Activated naive CD8-positive, alpha-beta T cell treated with anti-CD3 and anti-CD28 coated beads, Interleukin-2, amount 10 ng/mL, durations not matched to agents 7 days and 5 days (primary cell): Measurements from ENCODE around the gene RFX2. TPM values are rescaled to one million over a fixed set of nuclear protein-coding genes. Genes with fewer than 3 reads are reported as not detected.
"Not testable (repeated sequence)": the region's sequence is repeated elsewhere in the genome, so short reads cannot be mapped to it uniquely, and the experiment has no call there.

Experiments used
- ATAC-seq: fragments of 150-1000 bp; cut with Tn5 transposase; one replicate; pipeline ENCODE4 v1.10.0; 2021; ENCODE audit warnings: low read depth, moderate library complexity
- POLR2A ChIA-PET: fragments of 350-600 bp; sonication (Branson Sonifier 250); formaldehyde crosslinking; loops from one replicate; lab custom pipeline; 2021; ENCODE audit warnings: antibody characterized with exemption; lab: Charles Lee
- DNase-seq: peaks from one replicate; pipeline ENCODE4 v3.0.0; 2021
- H3K27ac Mint-ChIP-seq: one replicate; pipeline ENCODE4 v1.8.0; 2022; ENCODE audit warnings: mild to moderate bottlenecking, mixed read lengths
- H3K27me3 Mint-ChIP-seq: one replicate; pipeline ENCODE4 v1.8.0; 2022; ENCODE audit warnings: mild to moderate bottlenecking, moderate library complexity, mixed read lengths
- H3K36me3 Mint-ChIP-seq: one replicate; pipeline ENCODE4 v1.8.0; 2021; ENCODE audit warnings: mild to moderate bottlenecking, mixed read lengths
- H3K4me1 Mint-ChIP-seq: one replicate; pipeline ENCODE4 v1.8.0; 2021; ENCODE audit warnings: mixed read lengths
- H3K4me3 Mint-ChIP-seq: one replicate; pipeline ENCODE4 v1.8.0; 2022; ENCODE audit warnings: mild to moderate bottlenecking, moderate library complexity, mixed read lengths
- H3K9me3 Mint-ChIP-seq: one replicate; pipeline ENCODE4 v1.8.0; 2021; ENCODE audit warnings: mixed read lengths
- total RNA-seq, 2 experiments: library from RNA; stranded (reverse); gene quantifications; one replicate each; pipeline ENCODE4 v1.2.3, GENCODE V29; 2021

The RFX2 gene
- total RNA-seq, 2 experiments from 2014 or later = 9.9 to 12.2 TPM

DNA sequence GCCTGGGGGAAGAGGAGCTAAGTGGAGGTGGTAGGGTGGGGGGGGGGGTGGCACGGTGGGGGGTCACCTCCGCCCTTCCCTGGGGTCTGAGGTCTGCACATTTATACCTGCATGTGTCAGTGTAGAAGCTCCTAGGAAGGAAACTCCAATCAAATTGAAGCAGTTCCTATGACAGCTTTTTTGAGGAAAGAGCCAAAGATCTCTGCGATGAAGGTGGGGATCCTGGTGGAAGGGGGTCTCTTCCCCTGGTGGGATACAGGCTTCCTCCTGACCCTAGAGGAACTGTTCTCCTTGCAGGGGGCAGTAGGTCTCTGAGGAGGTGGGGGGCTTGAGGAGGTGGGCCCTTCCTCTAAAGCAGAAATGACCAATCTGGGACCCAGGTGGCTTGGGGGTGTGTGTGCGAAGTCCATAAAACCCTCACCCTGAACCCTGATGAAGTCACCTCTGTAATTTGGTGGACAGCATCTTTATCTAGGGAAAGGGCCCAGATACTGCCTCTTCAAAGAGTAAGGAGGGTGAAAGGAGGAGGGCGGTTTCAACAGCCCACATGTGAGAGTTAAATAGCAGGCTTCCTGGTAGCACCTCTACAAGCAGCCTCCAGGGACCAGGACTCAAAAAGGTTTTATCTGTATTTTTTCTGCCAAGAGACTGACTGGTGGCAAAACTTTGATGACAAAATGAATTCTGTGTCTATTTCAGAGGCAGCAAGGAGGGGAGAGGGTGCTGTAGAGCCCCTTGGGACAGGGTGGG lies 145.3 kb downstream of the RFX2 start:
- DNase-seq = no peak

DNA sequence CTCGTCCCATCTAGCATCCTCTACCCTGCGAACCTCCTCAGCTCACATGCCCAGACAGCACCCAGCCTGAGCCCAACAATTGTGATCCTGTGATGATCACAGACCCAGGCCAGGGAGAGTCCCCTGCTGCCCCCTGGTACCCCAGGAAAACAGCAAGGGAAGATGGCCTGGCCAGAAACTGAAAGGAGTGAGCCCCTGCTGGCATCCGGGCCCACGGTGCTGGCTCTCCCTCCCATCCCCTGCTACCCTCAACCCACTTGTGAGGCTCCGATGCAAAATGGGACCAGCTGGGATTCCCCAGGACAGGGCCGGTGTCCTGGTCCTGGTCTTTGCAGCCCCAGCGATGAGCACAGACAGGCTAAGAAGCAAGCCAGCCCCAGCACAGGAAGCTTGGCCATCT lies 146.4 kb downstream of the RFX2 start:
- Mint-ChIP-seq H3K27me3 (no peaks in the 10 kb centered on the region), H3K27ac (peak overlapping the region; percentile 77), H3K4me3 (no peak overlapping the region), H3K36me3 (peaks cover 3% of the 10 kb centered on the region), H3K9me3 (no peaks in the 10 kb centered on the region), H3K4me1 (peaks cover 72% of the 10 kb centered on the region)
- DNase-seq (no peak), ATAC-seq (no peak)
- POLR2A ChIA-PET = no interaction called here

More for the DNA sequence above, 145.3 kb downstream of the RFX2 start:
- H3K36me3 Mint-ChIP-seq = peaks cover 3% of the 10 kb centered on the region
- peak overlapping the region; percentile 77 for H3K27ac Mint-ChIP-seq
- H3K27me3 Mint-ChIP-seq = no peaks in the 10 kb centered on the region
- ATAC-seq = no peak
- POLR2A ChIA-PET = interaction anchor here (0.6 to 0.9 kb wide), 2 partner anchors 13 to 17 kb away, joined by 3 read pairs; partner anchors contain the start of gene RANBP3
- H3K4me1 Mint-ChIP-seq = peaks cover 69% of the 10 kb centered on the region
- no peaks in the 10 kb centered on the region for H3K9me3 Mint-ChIP-seq
- peak overlapping the region; percentile 36 for H3K4me3 Mint-ChIP-seq

DNA sequence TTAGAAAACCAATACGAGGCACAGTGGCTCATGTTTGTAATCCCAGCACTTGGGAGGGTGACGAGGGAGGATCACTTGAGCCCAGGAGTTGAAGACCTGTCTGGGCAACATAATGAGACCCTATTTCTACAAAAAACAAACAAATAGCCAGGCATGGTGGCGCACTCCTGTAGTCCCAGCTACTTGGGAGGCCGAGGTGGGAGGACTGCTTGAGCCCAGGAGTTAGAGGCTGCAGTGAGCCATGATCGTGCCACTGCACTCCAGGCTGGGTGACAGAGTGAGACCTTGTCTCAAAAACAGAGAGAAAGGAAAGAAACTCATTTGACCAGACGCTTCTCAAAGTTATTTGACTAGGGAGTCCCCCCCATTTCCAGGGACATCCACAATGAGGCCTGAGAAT lies 147.0 kb downstream of the RFX2 start:
- POLR2A ChIA-PET = interaction anchor here (1.7 kb wide), 1 partner anchor 60 kb away, joined by 10 read pairs; the partner anchor contains the start of gene NDUFA11
- not testable (repeated sequence) for H3K9me3 Mint-ChIP-seq, H3K27me3 Mint-ChIP-seq, H3K4me3 Mint-ChIP-seq, DNase-seq, H3K36me3 Mint-ChIP-seq, ATAC-seq
- Mint-ChIP-seq H3K27ac (peak overlapping the region; percentile 95), H3K4me1 (peaks cover 67% of the 10 kb centered on the region)

DNA sequence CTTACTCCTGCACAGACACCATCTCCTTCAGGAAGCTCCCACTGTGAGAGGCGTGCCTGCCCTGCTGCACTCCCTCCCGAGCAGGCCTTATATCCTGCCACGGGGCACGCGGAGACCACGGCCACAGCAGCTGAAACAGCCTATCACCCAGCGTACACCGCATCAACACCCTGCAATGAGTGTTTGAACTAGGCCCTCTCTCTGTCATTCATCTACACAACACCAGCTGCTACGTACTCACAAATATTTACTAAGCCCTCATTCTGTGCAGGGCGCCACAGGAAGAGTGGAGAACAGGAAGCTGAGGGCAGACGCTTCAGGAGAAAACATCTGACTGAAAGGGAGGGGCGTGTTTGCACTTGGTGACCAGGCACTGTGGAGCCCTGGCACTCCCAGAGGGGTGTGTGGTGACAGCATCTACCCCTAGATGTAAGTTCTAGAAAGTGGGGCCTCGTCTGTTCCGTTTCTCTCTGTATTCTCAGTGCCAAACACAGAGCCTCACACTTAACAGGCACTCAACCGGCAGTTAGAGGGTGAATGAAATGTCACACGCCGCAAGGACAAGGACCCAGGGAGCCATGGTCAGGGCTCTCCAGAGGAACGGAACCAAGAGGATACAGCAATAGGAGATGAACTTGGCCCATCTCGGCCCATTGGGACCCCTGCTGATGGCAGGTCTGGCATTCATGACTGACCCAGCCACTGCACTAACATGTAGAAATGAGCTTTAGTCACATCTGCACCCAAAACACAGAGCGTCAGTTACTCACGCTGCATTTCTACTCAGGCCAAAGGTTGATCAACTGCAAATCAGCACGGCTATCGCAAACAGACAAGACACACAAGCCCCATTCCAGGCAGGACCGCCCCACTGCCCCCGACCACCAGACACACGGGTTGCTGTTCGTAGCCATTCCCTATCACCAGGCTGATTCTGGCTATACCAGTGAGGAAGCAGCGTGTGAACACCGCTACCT lies 148.0 kb downstream of the RFX2 start:
- ATAC-seq (peak; percentile 94), DNase-seq (peak; percentile 71)
- POLR2A ChIA-PET = interaction anchor here (0.6 to 2.0 kb wide), 9 partner anchors 9 to 573 kb away, joined by 3 to 10 read pairs (median 5); partner anchors contain the start of genes NDUFA11 and RANBP3
- H3K4me3 Mint-ChIP-seq = peak overlapping the region; percentile 71
- no peaks in the 10 kb centered on the region for H3K27me3 Mint-ChIP-seq
- no peaks in the 10 kb centered on the region for H3K9me3 Mint-ChIP-seq
- peak overlapping the region; percentile 95 for H3K27ac Mint-ChIP-seq
- H3K36me3 Mint-ChIP-seq = peaks cover 6% of the 10 kb centered on the region
- peaks cover 63% of the 10 kb centered on the region for H3K4me1 Mint-ChIP-seq

DNA sequence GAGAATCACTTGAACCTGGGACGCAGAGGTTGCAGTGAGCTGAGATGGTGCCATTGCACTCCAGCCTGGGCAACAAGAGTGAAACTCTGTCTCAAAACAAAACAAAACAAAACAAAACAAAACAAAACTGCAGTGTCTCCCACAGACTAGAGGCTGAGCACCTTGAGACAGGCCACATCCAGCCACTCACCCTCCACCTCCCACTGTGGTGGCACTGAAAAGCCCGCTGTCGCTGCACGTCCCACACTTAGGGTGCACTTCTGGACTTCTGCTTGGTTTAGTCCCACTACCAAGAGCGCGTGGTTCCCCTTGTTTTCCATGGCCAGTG lies 148.7 kb downstream of the RFX2 start:
- POLR2A ChIA-PET = interaction anchor here (1.0 to 2.0 kb wide), 7 partner anchors 9 to 58 kb away, joined by 5 to 10 read pairs (median 6); partner anchors contain the start of genes NDUFA11 and RANBP3
- DNase-seq, H3K27me3 Mint-ChIP-seq, H3K36me3 Mint-ChIP-seq, H3K9me3 Mint-ChIP-seq: not testable (repeated sequence)
- ATAC-seq = peak; percentile 28
- H3K27ac Mint-ChIP-seq = peak overlapping the region; percentile 95
- H3K4me3 Mint-ChIP-seq = peak overlapping the region; percentile 71
- peaks cover 58% of the 10 kb centered on the region for H3K4me1 Mint-ChIP-seq

DNA sequence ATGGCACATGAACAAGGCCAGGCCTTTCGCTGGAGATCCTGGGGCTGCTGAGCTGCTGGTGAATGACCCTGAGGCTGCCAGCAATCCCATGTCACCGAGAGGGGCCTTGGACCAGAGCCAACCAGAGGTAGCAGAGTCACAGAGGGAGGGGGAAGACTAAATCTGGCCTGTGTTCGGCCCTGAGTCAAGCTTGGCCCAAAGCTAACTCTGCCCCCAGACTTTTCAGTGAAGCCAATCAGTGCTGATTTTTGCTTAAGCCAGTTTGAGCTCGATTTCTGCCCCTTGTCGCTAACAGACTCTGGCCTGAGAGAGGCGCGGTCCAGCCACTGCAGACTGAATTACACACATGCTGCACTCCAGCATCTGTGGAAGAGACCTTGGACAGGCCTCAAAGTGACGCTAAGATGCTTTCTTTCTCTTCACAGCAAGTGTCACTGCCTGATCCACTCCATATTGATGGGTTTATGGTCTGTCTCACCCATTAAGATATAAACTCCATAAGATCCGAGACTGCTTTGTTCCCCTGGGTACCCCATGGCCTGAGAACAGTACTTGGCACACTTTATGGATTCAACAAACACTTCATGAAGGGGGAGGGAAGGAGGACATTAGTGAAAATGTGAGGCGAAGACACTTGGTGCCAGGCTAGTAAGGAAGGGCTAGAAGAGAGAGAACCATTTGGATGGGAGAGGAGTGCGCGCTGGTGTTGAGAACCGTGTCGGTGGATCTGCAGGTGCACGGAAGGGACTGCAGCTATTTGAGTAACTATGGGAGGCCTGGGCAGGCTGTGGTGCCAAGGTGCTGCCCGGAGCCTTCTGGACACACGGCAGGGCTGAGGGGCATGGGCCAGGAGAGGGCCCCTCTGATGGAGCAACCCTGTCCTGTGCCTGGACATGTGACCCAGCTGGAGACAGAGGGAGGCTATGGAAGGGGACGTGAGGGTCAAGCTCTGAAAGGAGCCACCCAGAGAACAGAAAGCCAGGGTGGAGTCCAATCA lies 150.0 kb downstream of the RFX2 start:
- peaks cover 57% of the 10 kb centered on the region for H3K4me1 Mint-ChIP-seq
- peak overlapping the region; percentile 95 for H3K27ac Mint-ChIP-seq
- ATAC-seq = no peak
- no peaks in the 10 kb centered on the region for H3K27me3 Mint-ChIP-seq
- H3K4me3 Mint-ChIP-seq = peak overlapping the region; percentile 2
- peaks cover 6% of the 10 kb centered on the region for H3K36me3 Mint-ChIP-seq
- DNase-seq = no peak
- POLR2A ChIA-PET = interaction anchor here (1.0 to 1.3 kb wide), 2 partner anchors 8 to 132 kb away, joined by 3 to 4 read pairs; no protein-coding TSS in a partner anchor
- no peaks in the 10 kb centered on the region for H3K9me3 Mint-ChIP-seq

DNA sequence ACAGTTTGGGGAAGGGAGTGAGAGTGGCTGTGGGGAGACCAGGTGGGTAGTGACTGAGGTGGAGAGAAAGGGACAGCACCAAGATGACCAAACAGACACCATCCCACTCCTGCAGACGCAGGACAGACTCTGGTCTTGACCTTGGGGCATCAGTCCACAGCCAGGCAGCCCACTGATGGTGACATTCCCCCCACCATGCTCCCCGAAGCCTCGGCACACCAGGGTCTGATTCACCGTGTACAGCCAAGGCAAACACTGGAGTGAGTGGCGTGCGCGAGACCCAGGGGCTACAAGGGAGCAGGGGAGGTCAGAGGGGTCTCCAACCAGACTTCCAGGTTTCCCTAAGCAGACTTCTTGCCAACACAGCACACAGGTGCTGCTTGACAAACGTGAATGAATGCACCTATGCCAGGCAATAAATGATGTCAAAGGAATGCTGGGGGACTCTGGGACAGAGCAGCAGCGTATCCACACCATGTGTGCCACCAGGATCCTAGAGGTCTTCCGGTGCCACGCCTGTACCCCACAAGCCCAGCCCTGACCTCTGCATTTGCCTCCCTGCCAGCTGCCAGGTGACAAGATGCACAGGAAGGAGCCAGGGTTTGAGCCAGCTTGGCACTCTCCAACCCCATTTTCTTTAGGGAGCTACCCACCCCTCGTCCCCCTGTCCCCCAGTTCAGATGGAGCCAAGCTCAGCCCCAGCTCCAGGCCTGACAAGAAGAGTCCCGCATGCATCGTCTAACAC lies 150.9 kb downstream of the RFX2 start:
- DNase-seq (no peak), ATAC-seq (no peak)
- Mint-ChIP-seq H3K27me3 (no peaks in the 10 kb centered on the region), H3K36me3 (peaks cover 6% of the 10 kb centered on the region), H3K4me3 (no peak overlapping the region), H3K4me1 (peaks cover 52% of the 10 kb centered on the region), H3K27ac (peak overlapping the region; percentile 56), H3K9me3 (no peaks in the 10 kb centered on the region)
- POLR2A ChIA-PET = interaction anchor here (0.5 kb wide), 1 partner anchor 1597 kb away, joined by 3 read pairs; no protein-coding TSS in a partner anchor

DNA sequence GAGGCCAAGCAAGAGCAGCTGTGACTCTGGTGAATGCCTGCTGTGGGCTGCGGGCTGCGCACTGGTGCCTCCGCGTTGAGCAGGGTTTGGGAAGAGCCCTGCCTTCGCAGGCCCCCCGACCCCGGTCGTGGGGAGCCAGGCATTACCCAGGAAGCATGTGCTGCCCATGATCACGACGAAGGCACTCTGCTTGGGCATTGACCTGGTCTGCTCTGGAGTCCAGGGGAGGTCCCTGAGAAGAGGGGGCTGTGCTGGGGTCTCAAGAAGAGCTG lies 151.5 kb downstream of the RFX2 start:
- POLR2A ChIA-PET = interaction anchor here (0.5 kb wide), 1 partner anchor 1597 kb away, joined by 3 read pairs; no protein-coding TSS in a partner anchor
- Mint-ChIP-seq H3K9me3 (no peaks in the 10 kb centered on the region), H3K4me1 (peaks cover 54% of the 10 kb centered on the region), H3K36me3 (peaks cover 6% of the 10 kb centered on the region), H3K4me3 (no peak overlapping the region), H3K27me3 (no peaks in the 10 kb centered on the region), H3K27ac (peak overlapping the region; percentile 39)
- ATAC-seq (no peak), DNase-seq (no peak)

DNA sequence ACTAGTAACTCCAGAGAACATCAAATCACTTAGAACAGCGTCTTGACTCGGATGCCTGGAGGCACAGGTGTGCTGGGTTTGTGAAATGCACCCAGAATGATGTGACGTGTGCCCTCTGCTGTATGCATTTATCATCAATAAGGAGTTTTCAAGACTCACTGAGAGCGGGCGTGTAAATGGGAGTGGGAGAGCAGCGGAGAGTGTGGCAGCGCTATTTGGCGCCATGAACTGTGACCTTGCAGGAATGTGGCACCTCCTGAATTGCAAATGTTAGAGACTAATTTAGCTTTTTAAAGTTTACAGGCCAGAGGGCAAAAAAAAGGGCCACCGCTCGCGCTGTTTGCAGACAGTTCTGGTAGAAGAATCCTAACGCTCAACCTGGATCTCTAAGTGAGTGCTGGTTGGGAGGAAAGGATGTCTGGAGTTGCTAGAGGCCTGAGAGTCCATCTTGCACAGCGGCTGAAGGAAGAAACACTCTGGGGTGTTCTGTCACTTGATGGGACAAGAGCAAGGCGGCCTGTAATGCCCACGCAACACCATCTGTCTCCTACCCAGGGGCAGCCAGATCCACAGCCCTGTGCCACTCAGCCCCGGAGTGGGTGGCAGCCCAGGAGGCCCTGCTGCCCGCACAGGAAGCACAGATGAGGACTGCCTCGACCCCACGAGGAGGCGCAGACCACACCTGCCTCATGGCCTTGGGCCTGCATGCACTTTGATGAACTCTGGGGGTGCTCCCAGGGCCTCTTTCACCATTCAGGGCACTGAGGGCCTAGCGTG lies 152.0 kb downstream of the RFX2 start:
- Mint-ChIP-seq H3K27me3 (no peaks in the 10 kb centered on the region), H3K27ac (peak overlapping the region; percentile 77), H3K4me3 (no peak overlapping the region), H3K4me1 (peaks cover 59% of the 10 kb centered on the region), H3K9me3 (no peaks in the 10 kb centered on the region), H3K36me3 (peaks cover 6% of the 10 kb centered on the region)
- ATAC-seq (no peak), DNase-seq (no peak)
- POLR2A ChIA-PET = interaction anchor here (0.5 kb wide), 1 partner anchor 1598 kb away, joined by 3 read pairs; no protein-coding TSS in a partner anchor

DNA sequence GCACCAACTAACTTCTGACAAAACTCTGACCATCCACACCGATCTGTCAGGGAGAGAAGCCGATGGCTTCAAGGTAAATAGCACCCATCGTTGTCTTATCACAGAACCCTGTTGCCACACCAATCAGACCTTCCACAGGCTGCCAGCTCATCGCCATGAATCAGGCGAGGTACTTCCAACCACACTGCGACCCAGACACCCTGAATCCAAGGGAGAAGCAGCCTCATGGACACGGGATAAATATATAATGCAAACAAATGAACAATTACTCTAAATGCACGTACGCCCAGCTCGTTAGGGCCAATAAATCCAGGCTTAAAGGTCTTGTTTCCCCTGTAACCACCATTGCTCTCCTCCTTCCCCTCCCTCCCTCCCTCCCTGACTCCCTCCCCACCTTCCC lies 153.1 kb downstream of the RFX2 start:
- H3K4me3 Mint-ChIP-seq = no peak overlapping the region

DNA sequence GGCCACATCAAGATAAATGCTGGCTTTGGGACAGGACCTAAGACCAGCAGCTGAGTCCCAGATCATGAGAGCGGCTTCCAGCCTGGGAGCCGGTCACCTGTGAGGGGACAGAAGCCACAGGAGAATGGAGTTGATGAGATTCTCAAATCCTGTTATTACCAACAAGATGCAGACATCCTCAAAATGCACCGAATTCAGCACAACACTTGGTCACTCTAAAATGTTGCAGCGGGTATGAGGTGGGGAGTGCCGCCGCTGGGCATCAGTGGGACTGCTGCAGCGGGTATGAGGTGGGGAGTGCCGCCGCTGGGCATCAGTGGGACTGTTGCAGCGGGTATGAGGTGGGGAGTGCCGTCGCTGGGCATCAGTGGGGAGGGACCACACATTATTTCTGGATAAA lies 153.6 kb downstream of the RFX2 start:
- no peak for ATAC-seq
- H3K4me1 Mint-ChIP-seq = peaks cover 57% of the 10 kb centered on the region
- POLR2A ChIA-PET = interaction anchor here (1.4 kb wide), 1 partner anchor 21 kb away, joined by 3 read pairs; the partner anchor contains the start of gene RANBP3
- H3K36me3 Mint-ChIP-seq = peaks cover 6% of the 10 kb centered on the region
- no peak overlapping the region for H3K4me3 Mint-ChIP-seq
- no peak for DNase-seq
- no peaks in the 10 kb centered on the region for H3K9me3 Mint-ChIP-seq
- no peaks in the 10 kb centered on the region for H3K27me3 Mint-ChIP-seq
- no peak overlapping the region for H3K27ac Mint-ChIP-seq

More for the DNA sequence above, 153.1 kb downstream of the RFX2 start:
- POLR2A ChIA-PET = interaction anchor here (1.4 kb wide), 1 partner anchor 21 kb away, joined by 3 read pairs; the partner anchor contains the start of gene RANBP3
- ATAC-seq (no peak), DNase-seq (no peak)
- Mint-ChIP-seq H3K27ac (no peak overlapping the region), H3K4me1 (peaks cover 60% of the 10 kb centered on the region), H3K27me3 (no peaks in the 10 kb centered on the region), H3K36me3 (peaks cover 6% of the 10 kb centered on the region), H3K9me3 (no peaks in the 10 kb centered on the region)
